ENCODE data around the gene HOXD3. TPM values are rescaled to one million over a fixed set of nuclear protein-coding genes. Genes with fewer than 3 reads are reported as not detected.

HOXD3 gene
- total RNA-seq, 8 experiments from 2014 or later = 8.9 to 47.6 (median 22.3) TPM

DNA sequence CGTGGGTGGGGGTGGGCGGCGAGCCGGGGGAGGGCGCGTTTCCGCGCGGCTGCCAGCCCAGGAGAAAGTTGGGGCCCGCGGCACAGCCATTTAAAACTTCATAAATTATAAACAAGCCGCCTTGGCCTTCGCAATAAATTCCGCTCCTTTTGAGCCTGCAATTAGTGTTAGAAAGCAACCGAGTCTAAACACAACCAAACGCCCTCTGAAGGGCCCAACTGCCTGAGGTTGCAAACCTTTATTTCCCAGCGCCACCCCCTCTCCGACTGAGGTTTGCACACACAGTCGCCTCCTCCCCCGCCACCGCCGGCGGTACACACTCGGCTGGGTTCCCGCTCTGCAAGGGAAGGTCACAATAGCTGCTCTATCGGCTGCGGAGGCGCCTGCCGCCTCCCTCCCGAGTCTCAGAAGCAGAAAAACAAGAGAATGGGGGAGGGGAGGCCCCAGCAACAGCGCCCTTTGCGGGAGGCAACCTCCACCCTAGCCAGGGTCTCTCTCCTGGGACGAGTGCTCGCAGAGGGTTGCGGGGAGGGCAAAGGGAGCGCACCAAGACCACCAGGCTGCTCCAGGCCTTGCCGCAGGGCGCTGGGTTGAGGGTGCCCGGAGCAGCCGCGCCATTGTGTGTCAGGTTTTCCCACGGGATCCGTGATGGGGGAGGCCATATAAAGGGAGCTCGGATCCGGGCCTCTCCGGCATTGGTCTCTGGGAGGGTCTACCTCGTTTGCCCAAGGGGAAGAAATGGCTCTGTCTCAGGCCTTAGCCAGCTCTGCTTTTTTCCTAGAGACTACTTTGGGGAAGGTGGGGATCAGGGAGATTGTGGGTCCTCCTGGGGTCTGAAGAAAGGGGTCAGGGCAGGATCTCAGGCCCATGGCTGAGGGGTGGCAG, 18.0 kb downstream of the HOXD3 start:
- in situ Hi-C loops (cut with MboI; ENCODE audit: low pct_unique_long_range_greater_than_20kb in 2 of 9, low sequenced_read_pairs in 9 of 9, unreplicated experiment in 9 of 9) = no loop called here
- Histone ChIP-seq H3K4me1 (replicated peaks in 1 of 2) (peaks cover 54 to 70% of the 10 kb centered on the region in 2 donors), H3K4me3 (peak overlapping the region; percentile 28 to 50 (median 39)), H3K27ac (peak overlapping the region; percentile 94 to 95)
- peak in 5 of 8 experiments; percentile 42 to 57 (median 52) for ATAC-seq (replicated peaks in 6 of 8)
- 0 to 88% (median 1%) methylated on average over 5 to 13 of the region's 47 CpGs; no CpG with 5 or more reads in 6 of the 10 experiments for WGBS, 10 experiments

DNA sequence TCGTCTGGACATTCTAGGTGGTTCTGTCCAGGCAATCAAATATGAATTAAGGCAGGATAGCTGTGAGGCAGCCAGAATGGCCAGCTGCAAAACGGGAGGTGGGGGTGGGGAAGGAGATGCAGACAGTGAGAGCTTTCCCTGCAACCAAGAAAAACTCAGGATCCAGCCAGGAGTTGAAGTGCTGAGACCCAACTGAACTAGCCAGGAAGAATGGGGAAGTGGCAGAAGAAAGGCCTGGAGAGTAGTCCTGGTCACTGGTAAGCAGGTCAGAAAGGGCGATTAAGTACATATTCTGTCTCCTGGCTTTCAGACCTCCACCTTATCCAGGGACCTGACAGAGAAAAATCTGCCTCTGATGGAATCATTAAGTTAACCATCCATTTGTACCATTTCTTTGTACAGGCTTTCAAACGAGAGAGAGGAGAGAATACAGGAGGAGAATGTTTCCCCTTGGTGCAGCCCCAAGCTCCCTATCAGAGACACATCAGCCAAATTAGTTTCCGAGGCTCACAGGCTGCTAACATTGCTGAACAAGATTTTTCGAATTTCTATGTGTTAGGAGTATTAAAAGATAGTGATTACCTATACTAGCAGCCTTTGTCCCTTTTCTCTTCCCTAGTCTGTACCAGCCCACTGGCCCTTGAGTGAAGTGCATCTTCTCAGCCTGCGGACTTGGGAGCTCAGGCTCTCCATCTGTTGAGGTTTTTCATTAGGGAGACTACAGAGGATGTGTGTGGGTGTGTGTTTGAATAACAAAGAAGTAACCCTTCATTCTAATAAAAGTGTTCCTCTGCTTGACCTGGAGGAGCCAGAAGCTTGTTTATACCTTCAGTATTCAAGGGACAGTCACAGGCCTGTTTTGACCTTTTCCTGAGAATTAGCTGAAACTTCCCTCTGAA, 18.9 kb downstream of the HOXD3 start:
- H3K4me3 ChIP-seq = peak overlapping the region; percentile 28 to 50 (median 39)
- H3K27ac ChIP-seq = peak overlapping the region; percentile 94 to 95
- in situ Hi-C loops (cut with MboI; ENCODE audit: low pct_unique_long_range_greater_than_20kb in 2 of 9, low sequenced_read_pairs in 9 of 9, unreplicated experiment in 9 of 9) = no loop called here
- peaks cover 45 to 61% of the 10 kb centered on the region in 2 donors for H3K4me1 ChIP-seq (replicated peaks in 1 of 2)
- 8 to 80% (median 52%) methylated on average over 1 to 5 of the region's 7 CpGs; no CpG with 5 or more reads in 4 of the 10 experiments for WGBS, 10 experiments
- no peak for ATAC-seq (replicated peaks in 6 of 8)

DNA sequence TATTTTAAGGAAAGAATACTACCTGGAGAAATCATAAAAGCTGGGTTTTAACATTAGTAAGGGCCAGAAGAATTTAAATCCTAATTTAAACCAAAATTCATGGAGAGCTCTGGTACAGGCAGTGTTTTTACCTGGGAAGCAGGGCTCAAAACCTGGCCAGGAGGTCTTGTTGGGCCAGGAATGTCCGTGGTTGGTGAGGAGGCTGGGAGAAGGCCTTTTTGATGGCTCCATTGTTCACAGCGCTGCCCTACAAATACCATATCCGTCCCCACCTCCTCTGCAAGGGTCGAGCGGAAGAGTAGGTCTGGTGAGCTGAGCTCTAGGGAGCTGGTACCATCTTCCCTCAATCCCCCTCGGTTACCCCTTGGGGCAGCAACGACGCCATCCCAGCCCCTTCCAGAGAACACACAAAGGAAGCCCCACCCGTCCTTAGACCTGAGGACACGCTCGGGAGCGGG, 20.5 kb downstream of the HOXD3 start:
- H3K27ac ChIP-seq = peak overlapping the region; percentile 94 to 96
- in situ Hi-C loops (cut with MboI; ENCODE audit: low pct_unique_long_range_greater_than_20kb in 2 of 9, low sequenced_read_pairs in 9 of 9, unreplicated experiment in 9 of 9) = no loop called here
- no peak for ATAC-seq (replicated peaks in 6 of 8)
- H3K4me3 ChIP-seq = peak overlapping the region; percentile 28 to 44 (median 31)
- WGBS, 10 experiments = 0 to 100% (median 17%) methylated on average over 1 to 3 of the region's 12 CpGs; no CpG with 5 or more reads in 7 of the 10 experiments
- peaks cover 35 to 45% of the 10 kb centered on the region in 2 donors for H3K4me1 ChIP-seq (replicated peaks in 1 of 2)

DNA sequence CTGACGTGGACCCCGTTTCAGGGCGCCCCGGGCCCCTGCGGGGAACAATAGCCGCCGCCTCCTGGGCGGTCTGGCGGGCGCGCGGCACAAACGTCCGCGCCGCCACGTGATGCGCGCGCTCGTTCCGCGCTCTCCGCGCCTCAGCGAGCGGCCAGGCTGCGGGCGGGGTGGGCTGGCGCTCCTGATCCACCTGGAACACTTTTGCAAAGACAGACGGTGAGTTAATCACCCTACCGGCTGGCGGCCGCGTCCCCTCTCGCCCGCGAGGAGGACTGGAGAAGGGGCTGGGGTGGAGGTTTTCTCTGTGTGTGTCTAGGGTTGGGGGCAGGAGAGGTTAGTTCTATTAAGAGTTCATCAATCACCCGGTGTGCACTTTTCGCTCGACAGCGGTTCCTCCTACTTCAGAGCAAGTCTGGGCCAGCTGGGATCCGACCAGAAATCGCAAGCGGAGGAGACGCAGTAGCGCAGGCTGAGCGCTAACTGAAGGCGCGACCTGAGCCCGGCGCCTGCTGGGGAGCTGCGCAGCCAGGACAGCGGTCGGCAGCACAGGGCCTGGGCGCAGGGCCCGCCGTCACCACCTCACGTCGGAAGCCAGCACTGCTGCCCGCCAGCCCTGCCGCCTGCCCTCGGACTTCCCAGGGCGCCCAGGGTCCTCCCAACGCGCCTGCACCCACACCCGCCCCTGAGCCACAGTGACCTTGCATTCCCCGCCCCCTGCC, 21.1 kb downstream of the HOXD3 start:
- peak; percentile 62 to 88 (median 72) for ATAC-seq (replicated peaks in 6 of 8)
- Histone ChIP-seq H3K4me1 (replicated peaks in 1 of 2) (peaks cover 35 to 39% of the 10 kb centered on the region in 2 donors), H3K27ac (peak overlapping the region; percentile 94 to 96), H3K4me3 (peak overlapping the region; percentile 28 to 44 (median 31))
- in situ Hi-C loops (cut with MboI; ENCODE audit: low pct_unique_long_range_greater_than_20kb in 2 of 9, low sequenced_read_pairs in 9 of 9, unreplicated experiment in 9 of 9) = no loop called here
- 18 to 20% methylated on average over 1 to 5 of the region's 68 CpGs; no CpG with 5 or more reads in 8 of the 10 experiments for WGBS, 10 experiments

DNA sequence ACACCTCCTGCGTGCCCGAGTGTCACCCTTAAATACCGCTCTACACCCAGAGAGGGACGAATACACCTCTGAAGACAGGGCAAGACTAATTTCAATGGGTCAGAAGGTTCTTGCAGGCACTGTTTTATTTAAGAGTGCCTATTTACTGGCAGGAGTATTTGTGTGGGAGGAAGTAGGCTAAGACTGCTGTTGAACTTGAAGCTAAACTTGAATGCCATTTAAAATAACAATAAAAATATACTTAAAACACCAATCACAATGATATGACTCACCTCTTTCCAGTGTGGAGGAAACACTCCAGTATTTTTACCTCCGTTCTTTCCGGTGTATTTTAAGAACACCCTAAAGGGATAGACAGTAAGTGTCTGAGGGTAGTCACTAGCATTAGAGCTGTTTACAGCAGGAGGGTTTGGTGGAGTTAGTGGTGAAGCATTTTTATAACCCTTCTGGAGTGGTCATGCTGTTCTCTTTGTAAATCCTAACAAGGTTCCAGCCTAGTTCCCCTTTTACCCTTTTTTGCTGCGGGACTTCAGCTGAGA, 21.7 kb downstream of the HOXD3 start:
- in situ Hi-C loops (cut with MboI; ENCODE audit: low pct_unique_long_range_greater_than_20kb in 2 of 9, low sequenced_read_pairs in 9 of 9, unreplicated experiment in 9 of 9) = no loop called here
- ATAC-seq (replicated peaks in 6 of 8) = no peak
- H3K4me1 ChIP-seq (replicated peaks in 1 of 2) = peaks cover 34 to 35% of the 10 kb centered on the region in 2 donors
- peak overlapping the region; percentile 94 to 96 for H3K27ac ChIP-seq
- H3K4me3 ChIP-seq = peak overlapping the region; percentile 28 to 44 (median 31)
- WGBS, 10 experiments = 27 to 100% (median 79%) methylated on average over 1 to 3 of the region's 7 CpGs

DNA sequence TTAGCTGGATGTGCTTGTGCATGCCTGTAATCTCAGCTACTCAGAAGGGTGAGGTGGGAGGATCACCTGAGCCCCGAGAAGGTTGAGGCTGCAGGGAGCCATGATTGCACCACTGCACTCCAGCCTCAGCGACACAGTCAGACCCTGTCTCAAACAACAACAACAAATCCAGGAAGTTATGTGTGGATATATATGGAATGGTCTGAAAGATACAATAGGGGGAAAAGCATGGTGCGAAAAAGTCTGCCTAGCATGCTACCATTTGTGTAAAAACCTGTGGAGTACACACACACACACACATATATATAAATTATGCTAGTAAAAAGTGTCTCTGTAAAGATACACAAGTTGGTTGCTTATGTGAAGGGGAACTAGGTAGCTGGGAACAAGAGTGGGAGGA, 24.4 kb downstream of the HOXD3 start:
- in situ Hi-C loops (cut with MboI; ENCODE audit: low pct_unique_long_range_greater_than_20kb in 2 of 9, low sequenced_read_pairs in 9 of 9, unreplicated experiment in 9 of 9) = no loop called here
- Histone ChIP-seq H3K4me3 (no peak overlapping the region), H3K4me1 (replicated peaks in 1 of 2) (peaks cover 11 to 20% of the 10 kb centered on the region in 2 donors), H3K27ac (no peak overlapping the region)
- ATAC-seq (replicated peaks in 6 of 8) = no peak
- 83 to 100% (median 100%) methylated on average over 1 to 3 of the region's 3 CpGs; no CpG with 5 or more reads in 2 of the 10 experiments for WGBS, 10 experiments

DNA sequence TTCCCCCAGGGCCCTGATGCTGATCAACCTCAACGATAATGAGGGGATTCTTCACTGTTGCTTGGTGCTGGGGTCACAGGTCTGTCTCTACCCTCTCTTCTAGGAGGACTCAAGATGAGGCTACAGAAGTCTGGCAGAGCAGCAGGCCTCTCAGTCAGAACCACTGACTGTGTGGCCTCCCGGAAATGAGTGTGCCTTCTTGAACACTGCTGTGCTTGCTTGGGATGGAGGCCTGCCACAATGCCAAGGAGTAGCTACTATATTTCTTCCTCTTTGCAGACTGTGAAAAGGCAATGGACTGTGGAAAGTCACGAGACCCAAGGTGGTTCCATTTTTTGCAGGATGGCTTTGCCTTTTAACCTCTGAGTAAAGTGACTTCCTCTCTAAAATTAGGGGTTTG, 25.6 kb downstream of the HOXD3 start:
- no peak overlapping the region for H3K27ac ChIP-seq
- H3K4me1 ChIP-seq (replicated peaks in 1 of 2) = peaks cover 0 to 13% of the 10 kb centered on the region in 2 donors
- 70 to 100% (median 92%) methylated on average over 1 to 2 of the region's 3 CpGs; no CpG with 5 or more reads in 4 of the 10 experiments for WGBS, 10 experiments
- no peak for ATAC-seq (replicated peaks in 6 of 8)
- in situ Hi-C loops (cut with MboI; ENCODE audit: low pct_unique_long_range_greater_than_20kb in 2 of 9, low sequenced_read_pairs in 9 of 9, unreplicated experiment in 9 of 9) = no loop called here
- no peak overlapping the region for H3K4me3 ChIP-seq

DNA sequence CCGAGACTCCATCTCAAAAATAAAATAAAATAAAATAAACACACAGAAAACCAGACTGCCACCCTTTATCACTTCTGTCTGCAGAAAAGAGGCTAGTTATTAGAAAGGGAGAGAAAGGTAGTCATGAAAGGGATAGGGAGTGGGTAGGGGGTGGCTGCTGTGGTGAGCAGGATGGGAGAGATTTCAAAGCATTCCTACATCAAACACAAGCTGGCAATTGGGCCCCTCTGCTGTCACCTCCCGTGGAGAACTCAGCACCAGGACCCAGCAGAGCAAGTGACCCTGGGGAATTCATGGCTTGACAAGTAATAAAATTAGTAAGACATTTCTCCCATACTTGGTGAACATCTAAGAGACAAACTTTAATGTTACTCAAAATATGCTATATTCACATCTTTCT, 27.6 kb downstream of the HOXD3 start:
- in situ Hi-C loops (cut with MboI; ENCODE audit: low pct_unique_long_range_greater_than_20kb in 2 of 9, low sequenced_read_pairs in 9 of 9, unreplicated experiment in 9 of 9) = no loop called here
- no peak for ATAC-seq (replicated peaks in 6 of 8)
- Histone ChIP-seq H3K4me3 (no peak overlapping the region), H3K4me1 (replicated peaks in 1 of 2) (peaks cover 0 to 3% of the 10 kb centered on the region in 2 donors), H3K27ac (no peak overlapping the region)
- 25 to 90% (median 60%) methylated on average over 1 to 2 of the region's 2 CpGs; no CpG with 5 or more reads in 3 of the 10 experiments for WGBS, 10 experiments

DNA sequence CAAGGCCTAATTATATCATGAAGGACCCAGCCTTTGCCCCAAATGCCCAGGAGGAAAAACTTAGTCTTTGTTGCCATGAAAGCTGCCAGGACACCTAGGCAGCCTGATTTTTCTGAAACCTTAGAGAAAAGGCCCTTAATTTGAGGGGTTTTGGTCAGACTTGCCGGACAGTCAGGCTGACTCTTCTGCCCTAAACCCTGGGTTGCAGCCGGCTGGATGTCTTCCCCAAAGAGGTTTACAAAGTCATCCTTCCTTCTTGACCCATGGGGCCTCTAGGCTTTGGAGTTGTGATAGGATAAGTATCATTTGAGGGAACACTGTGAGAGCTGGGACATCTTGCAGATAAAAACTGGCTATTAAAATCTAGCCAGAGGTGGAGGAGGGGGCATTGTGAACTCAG, 28.9 kb downstream of the HOXD3 start:
- WGBS, 10 experiments = 80 to 100% (median 87%) methylated on average over 1 to 2 of the region's 2 CpGs; no CpG with 5 or more reads in 4 of the 10 experiments
- Histone ChIP-seq H3K4me1 (replicated peaks in 1 of 2) (peaks cover 2 to 3% of the 10 kb centered on the region in 2 donors), H3K27ac (no peak overlapping the region), H3K4me3 (no peak overlapping the region)
- no peak for ATAC-seq (replicated peaks in 6 of 8)
- in situ Hi-C loops (cut with MboI; ENCODE audit: low pct_unique_long_range_greater_than_20kb in 2 of 9, low sequenced_read_pairs in 9 of 9, unreplicated experiment in 9 of 9) = no loop called here

DNA sequence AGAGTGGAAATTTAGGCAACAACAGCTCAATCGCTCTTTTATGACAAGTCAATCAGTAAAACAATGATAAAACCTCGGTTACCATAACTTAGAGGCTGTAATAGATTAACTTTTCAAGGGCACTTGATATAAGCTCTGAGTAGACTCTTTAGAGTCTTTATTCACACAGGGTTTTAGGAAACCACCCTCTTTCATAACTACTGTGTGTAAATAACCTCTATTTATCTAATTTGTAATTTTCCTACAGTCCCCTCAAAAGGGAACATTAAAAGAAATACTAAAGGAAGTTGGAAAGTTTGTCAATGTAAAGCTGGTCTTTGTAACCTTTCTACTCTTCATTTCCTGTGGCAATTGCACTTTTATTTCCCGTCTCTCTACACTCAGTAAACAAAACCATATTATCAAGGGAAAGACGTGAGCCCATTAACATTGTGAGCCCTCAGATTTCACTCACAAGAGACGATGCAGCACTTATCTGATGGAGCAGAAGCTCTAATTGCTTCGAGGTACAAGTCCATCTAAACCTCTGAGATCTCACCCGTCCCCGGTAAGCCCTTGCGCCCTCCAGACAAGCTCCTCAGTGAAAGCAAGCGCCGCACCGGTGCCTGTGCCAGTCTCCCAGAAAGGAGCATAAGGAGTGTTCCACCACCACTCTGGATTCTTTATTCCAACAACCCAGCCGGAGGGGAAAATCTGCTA, 30.2 kb downstream of the HOXD3 start:
- 0 to 47% (median 11%) methylated on average over 1 to 13 of the region's 13 CpGs for WGBS, 10 experiments
- ATAC-seq (replicated peaks in 6 of 8) = peak in 5 of 8 experiments; percentile 8 to 22 (median 15)
- H3K27ac ChIP-seq = no peak overlapping the region
- in situ Hi-C loops (cut with MboI; ENCODE audit: low pct_unique_long_range_greater_than_20kb in 2 of 9, low sequenced_read_pairs in 9 of 9, unreplicated experiment in 9 of 9) = no loop called here
- H3K4me3 ChIP-seq = peak overlapping the region; percentile 41 to 76 (median 55)
- H3K4me1 ChIP-seq (replicated peaks in 1 of 2) = peaks cover 6 to 9% of the 10 kb centered on the region in 2 donors

DNA sequence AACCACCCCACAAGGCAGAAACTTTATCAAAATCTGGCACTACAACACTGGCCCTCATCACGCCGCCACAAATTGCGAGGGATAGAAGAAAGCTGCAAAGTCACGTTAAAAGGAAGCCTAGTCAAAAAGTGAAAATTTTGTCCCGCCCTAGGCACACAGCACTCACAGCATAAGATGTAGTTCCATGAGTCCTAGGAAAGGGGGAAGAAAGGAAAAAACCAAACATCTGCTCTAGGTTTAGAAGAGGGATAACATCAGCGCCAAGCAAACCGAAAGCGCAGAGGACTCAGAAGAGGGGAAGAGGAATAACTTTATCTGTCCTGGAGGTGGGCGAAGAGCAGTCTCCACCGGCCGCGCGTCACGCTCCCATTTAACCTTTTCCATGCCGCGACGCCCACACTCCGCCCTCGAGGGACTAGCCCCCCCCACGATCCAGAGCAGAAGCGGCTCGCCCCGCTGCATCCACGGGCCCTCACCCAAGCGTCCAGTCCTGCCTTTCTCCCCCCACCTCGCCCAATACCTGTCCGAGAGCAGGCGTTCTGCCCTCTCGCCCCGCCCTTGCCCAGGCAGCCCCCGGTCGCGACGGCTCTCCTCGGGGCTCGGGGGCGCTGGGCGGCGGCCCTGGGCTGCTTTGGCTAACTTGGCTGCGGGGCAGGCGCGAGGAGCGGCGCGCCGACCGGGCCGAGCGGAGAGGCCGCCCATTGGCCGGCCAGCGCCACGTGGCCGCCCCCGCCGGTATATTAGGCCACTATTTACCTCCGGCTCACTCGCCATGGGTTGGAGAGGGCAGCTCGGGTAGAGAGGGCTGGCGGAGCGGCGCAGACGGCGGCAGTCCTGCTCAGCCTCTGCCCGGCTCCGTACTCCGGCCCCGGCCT, 31.0 kb downstream of the HOXD3 start, which contains the start of gene HOXD1:
TSS of gene HOXD1 (plus strand) at position 770 of the 875 bp plus-strand sequence. CDS start 134 bp downstream, outside the sequence.
- WGBS, 10 experiments = 0 to 8% (median 0%) methylated on average over 2 to 9 of the region's 68 CpGs; no CpG with 5 or more reads in 3 of the 10 experiments
- peak; percentile 85 to 95 (median 91) for ATAC-seq (replicated peaks in 6 of 8)
- in situ Hi-C loops (cut with MboI; ENCODE audit: low pct_unique_long_range_greater_than_20kb in 2 of 9, low sequenced_read_pairs in 9 of 9, unreplicated experiment in 9 of 9) = no loop called here
- Histone ChIP-seq H3K4me1 (replicated peaks in 1 of 2) (peaks cover 13 to 14% of the 10 kb centered on the region in 2 donors), H3K27ac (peak within 1 kb of the TSS in 1 of 2 donors; percentile 58), H3K4me3 (peak within 1 kb of the TSS; percentile 41 to 76 (median 55))
